ENCODE results near the gene GALNS. TPM values are rescaled to one million over a fixed set of nuclear protein-coding genes. Genes with fewer than 3 reads are reported as not detected.

GALNS gene
- total and polyA plus RNA-seq, 10 donors: 9.7 to 71.6 (median 42.9) TPM

DNA sequence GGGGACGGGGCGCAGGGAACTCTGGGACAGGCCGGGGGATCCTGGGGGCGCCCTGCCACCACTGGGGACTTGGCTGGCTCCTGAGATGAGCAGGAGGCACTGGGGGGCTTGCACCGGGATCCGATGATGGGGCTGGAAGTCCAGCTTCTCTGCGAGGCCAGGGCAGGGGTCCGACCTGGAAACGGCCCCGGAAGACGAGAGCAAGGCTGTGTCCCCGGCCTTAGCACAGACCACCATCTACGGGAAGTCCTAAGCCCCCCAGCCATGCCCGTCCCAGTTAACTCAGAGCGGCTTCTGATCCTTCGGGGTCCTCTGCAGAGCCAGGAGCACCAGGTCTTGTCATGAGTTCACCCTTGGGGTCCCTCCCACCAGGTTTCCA, 52.6 kb downstream of the GALNS start:
- Histone ChIP-seq H3K27ac (peak overlapping the region in 1 of 8 donors; percentile 84), H3K9me3 (no peaks in the 10 kb centered on the region), H3K4me3 (peak overlapping the region in 4 of 8 donors; percentile 64 to 82 (median 79)), H3K36me3 (peaks cover 0 to 35% (median 14%) of the 10 kb centered on the region in 6 donors), H3K4me1 (peaks cover 5 to 68% (median 34%) of the 10 kb centered on the region in 6 donors), H3K27me3 (replicated peaks in 1 of 7) (peaks cover 0 to 10% (median 0%) of the 10 kb centered on the region in 7 donors)
- intact Hi-C loops (cut with DNase I; ENCODE audit: low total_unique reads): no loop called here
- peak; percentile 84 for DNase-seq
- TF ChIP-seq, protein P1, sequence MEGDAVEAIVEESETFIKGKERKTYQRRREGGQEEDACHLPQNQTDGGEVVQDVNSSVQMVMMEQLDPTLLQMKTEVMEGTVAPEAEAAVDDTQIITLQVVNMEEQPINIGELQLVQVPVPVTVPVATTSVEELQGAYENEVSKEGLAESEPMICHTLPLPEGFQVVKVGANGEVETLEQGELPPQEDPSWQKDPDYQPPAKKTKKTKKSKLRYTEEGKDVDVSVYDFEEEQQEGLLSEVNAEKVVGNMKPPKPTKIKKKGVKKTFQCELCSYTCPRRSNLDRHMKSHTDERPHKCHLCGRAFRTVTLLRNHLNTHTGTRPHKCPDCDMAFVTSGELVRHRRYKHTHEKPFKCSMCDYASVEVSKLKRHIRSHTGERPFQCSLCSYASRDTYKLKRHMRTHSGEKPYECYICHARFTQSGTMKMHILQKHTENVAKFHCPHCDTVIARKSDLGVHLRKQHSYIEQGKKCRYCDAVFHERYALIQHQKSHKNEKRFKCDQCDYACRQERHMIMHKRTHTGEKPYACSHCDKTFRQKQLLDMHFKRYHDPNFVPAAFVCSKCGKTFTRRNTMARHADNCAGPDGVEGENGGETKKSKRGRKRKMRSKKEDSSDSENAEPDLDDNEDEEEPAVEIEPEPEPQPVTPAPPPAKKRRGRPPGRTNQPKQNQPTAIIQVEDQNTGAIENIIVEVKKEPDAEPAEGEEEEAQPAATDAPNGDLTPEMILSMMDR (IDR thresholded peaks at IDR 0.05 in 8 of 11, conservative IDR thresholded peaks at IDR 0.05 in 3 of 11): no peak
- TF ChIP-seq POLR2A (IDR thresholded peaks at IDR 0.05) (no peak), POLR2AphosphoS5 (IDR thresholded peaks at IDR 0.05) (no peak)
- WGBS, 5 donors: 2 to 4% (median 3%) methylated on average over 13 to 16 of the region's 16 CpGs

DNA sequence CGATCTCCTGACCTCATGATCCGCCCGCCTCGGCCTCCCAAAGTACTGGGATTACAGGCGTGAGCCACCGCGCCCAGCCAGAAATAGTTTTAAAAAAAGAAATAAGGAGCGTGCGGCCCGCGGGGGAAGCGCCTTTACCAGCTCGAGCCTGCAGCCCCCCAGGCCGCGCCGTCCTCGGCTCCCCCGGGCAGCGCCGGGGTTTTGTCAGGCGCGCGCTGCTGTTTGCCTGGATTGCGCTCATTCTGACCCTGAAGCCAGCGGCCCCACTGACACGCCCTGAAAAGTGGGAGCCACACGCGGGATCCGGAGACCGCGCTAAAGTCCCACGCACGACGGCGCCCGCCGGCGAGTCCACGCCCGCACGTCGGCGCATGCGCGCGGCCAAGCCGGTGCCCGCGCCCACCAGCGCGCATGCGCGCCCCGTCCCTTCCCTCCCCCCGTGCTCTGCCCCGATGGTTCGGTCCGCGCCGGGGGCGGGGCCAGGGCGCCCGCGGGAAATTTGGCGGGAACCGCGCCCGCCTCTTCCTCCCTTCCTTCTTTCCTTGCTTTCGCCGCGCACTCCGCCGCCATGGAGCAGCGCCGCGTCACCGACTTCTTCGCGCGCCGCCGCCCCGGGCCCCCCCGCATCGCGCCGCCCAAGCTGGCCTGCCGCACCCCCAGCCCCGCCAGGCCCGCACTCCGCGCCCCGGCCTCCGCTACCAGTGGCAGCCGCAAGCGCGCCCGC, 53.3 kb downstream of the GALNS start, which contains the start of gene CDT1:
Gene CDT1 (plus strand): TSS at position 526 of the 724 bp plus-strand sequence. CDS start 43 bp downstream, at position 569.
- peak within 1 kb of the TSS; percentile 42 to 84 (median 81) for H3K27ac ChIP-seq
- peak within 1 kb of the TSS; percentile 64 to 82 (median 79) for H3K4me3 ChIP-seq
- DNase-seq: peak; percentile 95
- no peaks in the 10 kb centered on the region for H3K9me3 ChIP-seq
- peaks cover 0 to 10% (median 0%) of the 10 kb centered on the region in 7 donors for H3K27me3 ChIP-seq (replicated peaks in 1 of 7)
- 1 to 2% (median 1%) methylated on average over 17 to 97 of the region's 98 CpGs for WGBS, 5 donors
- peaks cover 0 to 27% (median 7%) of the 10 kb centered on the region in 6 donors for H3K36me3 ChIP-seq
- TF ChIP-seq POLR2A (IDR thresholded peaks at IDR 0.05): peak in 2 of 3 donors; percentile 56 to 75
- peak; percentile 86 to 92 (median 91) for TF ChIP-seq POLR2AphosphoS5 (IDR thresholded peaks at IDR 0.05)
- TF ChIP-seq, protein P1 (IDR thresholded peaks at IDR 0.05 in 8 of 11, conservative IDR thresholded peaks at IDR 0.05 in 3 of 11): peak in 1 of 11 experiments; percentile 13
- intact Hi-C loops (cut with DNase I; ENCODE audit: low total_unique reads): no loop called here
- peaks cover 5 to 63% (median 32%) of the 10 kb centered on the region in 6 donors for H3K4me1 ChIP-seq

DNA sequence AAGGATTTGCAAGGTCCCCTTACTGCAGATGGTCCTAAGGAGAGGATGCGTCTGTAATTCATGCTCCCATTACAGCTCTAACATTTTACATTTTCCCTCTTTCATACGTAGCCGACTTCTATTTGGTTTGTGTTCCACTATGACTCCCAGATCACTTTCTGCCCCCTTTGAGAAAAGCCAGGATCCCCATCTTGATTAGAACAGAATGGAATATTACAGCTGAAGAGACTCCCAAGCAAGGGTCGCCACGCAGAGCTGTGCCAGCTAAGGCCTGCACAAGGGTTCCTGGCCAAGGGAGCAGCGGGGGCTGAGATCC, 56.5 kb downstream of the GALNS start:
- WGBS, 5 donors: 55 to 84% (median 61%) methylated on average over 6 of the region's 6 CpGs

More for the DNA sequence above, 56.5 kb downstream of the GALNS start:
- no peak for TF ChIP-seq POLR2AphosphoS5 (IDR thresholded peaks at IDR 0.05)
- no peak for TF ChIP-seq POLR2A (IDR thresholded peaks at IDR 0.05)
- TF ChIP-seq, protein P1 (IDR thresholded peaks at IDR 0.05 in 8 of 11, conservative IDR thresholded peaks at IDR 0.05 in 3 of 11): no peak
- H3K36me3 ChIP-seq: no peaks in the 10 kb centered on the region
- H3K4me1 ChIP-seq: peaks cover 5 to 61% (median 35%) of the 10 kb centered on the region in 6 donors
- DNase-seq: no peak
- H3K9me3 ChIP-seq: no peaks in the 10 kb centered on the region
- intact Hi-C loops (cut with DNase I; ENCODE audit: low total_unique reads): no loop called here
- H3K27ac ChIP-seq: no peak overlapping the region
- peaks cover 0 to 10% (median 0%) of the 10 kb centered on the region in 7 donors for H3K27me3 ChIP-seq (replicated peaks in 1 of 7)
- no peak overlapping the region for H3K4me3 ChIP-seq
